MG63 (cell line): Measurements from ENCODE around the gene STK32B. TPM values are rescaled to one million over a fixed set of nuclear protein-coding genes. Genes with fewer than 3 reads are reported as not detected.

Experiments used
- DNase-seq: peaks from one replicate; pipeline ENCODE4 v3.0.0-alpha.2; 2020
- H3K27me3 ChIP-seq: fragments of 250-450 bp; sonication (Bioruptor Pico); 2 replicates; pipeline ENCODE4 v1.5.1; 2020; ENCODE audit warnings: mild to moderate bottlenecking, moderate library complexity
- H3K36me3 ChIP-seq: fragments of 250-450 bp; sonication (Bioruptor Pico); 2 replicates; pipeline ENCODE4 v1.5.1; 2020; ENCODE audit warnings: mild to moderate bottlenecking, moderate library complexity
- H3K4me3 ChIP-seq: fragments of 250-450 bp; sonication (Bioruptor Pico); 2 replicates; pipeline ENCODE4 v1.5.1; 2020; ENCODE audit warnings: mild to moderate bottlenecking, moderate library complexity
- H3K9me3 ChIP-seq: fragments of 250-450 bp; sonication (Bioruptor Pico); 2 replicates; pipeline ENCODE4 v1.5.1; 2020; ENCODE audit warnings: mild to moderate bottlenecking, moderate library complexity
- total RNA-seq: library from RNA; depleted of rRNA; stranded (reverse); fragments of >200 nt; shearing (Covaris generic); gene quantifications from 2 replicates; pipeline ENCODE4 v1.2.3, GENCODE V29; 2014; ENCODE audit warnings: low replicate concordance

The STK32B gene
- total RNA-seq, 1 experiment from 2014 or later: not detected

- Histone ChIP-seq H3K36me3 (no peaks in the 10 kb centered on the region), H3K27me3 (no peaks in the 10 kb centered on the region), H3K4me3 (no peak overlapping the region), H3K9me3 (no peaks in the 10 kb centered on the region)
- no peak for DNase-seq
Observed at GRCh38 chr4:5364406-5364805, 313.1 kb downstream of the STK32B start.

- peak; percentile 73 for DNase-seq
- Histone ChIP-seq H3K9me3 (no peaks in the 10 kb centered on the region), H3K4me3 (no peak overlapping the region), H3K27me3 (no peaks in the 10 kb centered on the region), H3K36me3 (no peaks in the 10 kb centered on the region)
Observed at GRCh38 chr4:5365071-5366008, 314.1 kb downstream of the STK32B start.

- H3K4me3 ChIP-seq: no peak overlapping the region
- H3K27me3 ChIP-seq: no peaks in the 10 kb centered on the region
- no peaks in the 10 kb centered on the region for H3K9me3 ChIP-seq
- H3K36me3 ChIP-seq: no peaks in the 10 kb centered on the region
- no peak for DNase-seq
Observed at GRCh38 chr4:5366009-5366386, 314.7 kb downstream of the STK32B start.

GRCh38 chr4:5366421-5366820 is 315.1 kb downstream of the STK32B start:
- Histone ChIP-seq H3K36me3 (no peaks in the 10 kb centered on the region), H3K27me3 (no peaks in the 10 kb centered on the region), H3K4me3 (no peak overlapping the region), H3K9me3 (no peaks in the 10 kb centered on the region)
- peak; percentile 41 for DNase-seq

- Histone ChIP-seq H3K9me3 (no peaks in the 10 kb centered on the region), H3K27me3 (no peaks in the 10 kb centered on the region), H3K36me3 (no peaks in the 10 kb centered on the region), H3K4me3 (no peak overlapping the region)
- DNase-seq: no peak
Observed at GRCh38 chr4:5368426-5368825, 317.1 kb downstream of the STK32B start.

- Histone ChIP-seq H3K27me3 (no peaks in the 10 kb centered on the region), H3K4me3 (no peak overlapping the region), H3K9me3 (no peaks in the 10 kb centered on the region), H3K36me3 (no peaks in the 10 kb centered on the region)
- peak; percentile 36 for DNase-seq
Observed at GRCh38 chr4:5370286-5370685, 319.0 kb downstream of the STK32B start.

GRCh38 chr4:5371415-5372190 is 320.3 kb downstream of the STK32B start:
- Histone ChIP-seq H3K4me3 (no peak overlapping the region), H3K9me3 (no peaks in the 10 kb centered on the region), H3K36me3 (no peaks in the 10 kb centered on the region), H3K27me3 (no peaks in the 10 kb centered on the region)
- peak; percentile 47 for DNase-seq

GRCh38 chr4:5372198-5372597 is 320.9 kb downstream of the STK32B start:
- H3K27me3 ChIP-seq: no peaks in the 10 kb centered on the region
- H3K9me3 ChIP-seq: no peaks in the 10 kb centered on the region
- H3K4me3 ChIP-seq: no peak overlapping the region
- H3K36me3 ChIP-seq: no peaks in the 10 kb centered on the region
- no peak for DNase-seq

GRCh38 chr4:5373327-5373726 is 322.0 kb downstream of the STK32B start:
- no peak overlapping the region for H3K4me3 ChIP-seq
- no peaks in the 10 kb centered on the region for H3K27me3 ChIP-seq
- no peaks in the 10 kb centered on the region for H3K36me3 ChIP-seq
- DNase-seq: no peak
- no peaks in the 10 kb centered on the region for H3K9me3 ChIP-seq

GRCh38 chr4:5374592-5374991 is 323.3 kb downstream of the STK32B start:
- DNase-seq: peak; percentile 69
- no peaks in the 10 kb centered on the region for H3K9me3 ChIP-seq
- H3K36me3 ChIP-seq: no peaks in the 10 kb centered on the region
- H3K4me3 ChIP-seq: no peak overlapping the region
- no peaks in the 10 kb centered on the region for H3K27me3 ChIP-seq

- no peaks in the 10 kb centered on the region for H3K36me3 ChIP-seq
- DNase-seq: no peak
- no peak overlapping the region for H3K4me3 ChIP-seq
- no peaks in the 10 kb centered on the region for H3K27me3 ChIP-seq
- H3K9me3 ChIP-seq: no peaks in the 10 kb centered on the region
Observed at GRCh38 chr4:5374994-5375393, 323.7 kb downstream of the STK32B start.

- H3K4me3 ChIP-seq: no peak overlapping the region
- DNase-seq: no peak
- no peaks in the 10 kb centered on the region for H3K27me3 ChIP-seq
- H3K9me3 ChIP-seq: no peaks in the 10 kb centered on the region
- H3K36me3 ChIP-seq: no peaks in the 10 kb centered on the region
Observed at GRCh38 chr4:5376015-5376414, 324.7 kb downstream of the STK32B start.

GRCh38 chr4:5378002-5378401 is 326.7 kb downstream of the STK32B start:
- H3K9me3 ChIP-seq: no peaks in the 10 kb centered on the region
- no peak for DNase-seq
- no peaks in the 10 kb centered on the region for H3K27me3 ChIP-seq
- no peaks in the 10 kb centered on the region for H3K36me3 ChIP-seq
- no peak overlapping the region for H3K4me3 ChIP-seq

- Histone ChIP-seq H3K9me3 (no peaks in the 10 kb centered on the region), H3K27me3 (no peaks in the 10 kb centered on the region), H3K4me3 (no peak overlapping the region), H3K36me3 (no peaks in the 10 kb centered on the region)
- no peak for DNase-seq
Observed at GRCh38 chr4:5379895-5380294, 328.6 kb downstream of the STK32B start.

GRCh38 chr4:5381961-5382441 is 330.7 kb downstream of the STK32B start:
- Histone ChIP-seq H3K4me3 (no peak overlapping the region), H3K9me3 (no peaks in the 10 kb centered on the region), H3K27me3 (no peaks in the 10 kb centered on the region), H3K36me3 (no peaks in the 10 kb centered on the region)
- DNase-seq: peak; percentile 30

GRCh38 chr4:5383191-5383980 is 332.1 kb downstream of the STK32B start:
- Histone ChIP-seq H3K9me3 (no peaks in the 10 kb centered on the region), H3K36me3 (no peaks in the 10 kb centered on the region), H3K27me3 (no peaks in the 10 kb centered on the region), H3K4me3 (no peak overlapping the region)
- DNase-seq: no peak
